A549 (cell line): ENCODE measurements around the gene DISP3. TPM values are rescaled to one million over a fixed set of nuclear protein-coding genes. Genes with fewer than 3 reads are reported as not detected.

Experiments used
- ATAC-seq, 2 experiments: fragments of 200-7000 bp in 1 of 2; fragments of >200 bp in 1 of 2; cut with Nextera tagmentation in 1 of 2; cut with Tn5 transposase in 1 of 2; 3 replicates each; pipeline versions ENCODE4 v1.8.0 to v1.9.1; 2018 to 2020; ENCODE audit warnings: mild to moderate bottlenecking in 1 of 2, moderate library complexity in 1 of 2
- CTCF ChIA-PET: fragments of 300-600 bp; sonication (Branson Sonifier 250); formaldehyde crosslinking; extraction: SDS; loops from one replicate; lab custom pipeline; 2021; ENCODE audit warnings: antibody characterized with exemption, inconsistent platforms; lab: Yijun Ruan, JAX
- POLR2A ChIA-PET: fragments of 350-600 bp; formaldehyde crosslinking; extraction: SDS; loops from one replicate; lab custom pipeline; 2021; ENCODE audit warnings: antibody characterized with exemption, inconsistent platforms; lab: Yijun Ruan, JAX
- DNase-seq, 2 experiments: peaks; one replicate each; pipeline versions ENCODE4 v3.0.0 to v3.0.0-alpha.2; 2011 to 2016; ENCODE audit warnings: low read depth in 1 of 2, low spot score in 1 of 2
- FAIRE-seq: peaks from 2 replicates; lab custom pipeline; 2011; peaks lifted over from hg19 to GRCh38; lab: Jason Lieb, UNC
- H3K27ac ChIP-seq, 2 experiments: fragments of >200 bp; sonication (Bioruptor Twin); formaldehyde crosslinking; 3 replicates each; pipeline ENCODE4 v1.5.1; 2016 to 2017
- H3K4me1 ChIP-seq: fragments of >200 bp; sonication (Bioruptor Twin); formaldehyde crosslinking; 3 replicates; pipeline ENCODE4 v1.6.1; 2016
- H3K4me2 ChIP-seq: fragments of >200 bp; sonication (Bioruptor Twin); formaldehyde crosslinking; 3 replicates; pipeline ENCODE4 v1.6.1; 2016
- H3K4me3 ChIP-seq: fragments of >200 bp; sonication (Bioruptor Twin); formaldehyde crosslinking; 3 replicates; pipeline ENCODE4 v1.5.1; 2016
- H3K9me3 ChIP-seq: fragments of >200 bp; sonication (Bioruptor Twin); formaldehyde crosslinking; 3 replicates; pipeline ENCODE4 v1.6.1; 2016
- CEBPB ChIP-seq, 2 experiments: fragments of >200 bp in 1 of 2; sonication (Bioruptor Twin) in 1 of 2; formaldehyde crosslinking in 1 of 2; IDR thresholded peaks; 2 replicates each; pipeline ENCODE4 v1.6.1; 2012 to 2016
- EHMT2 ChIP-seq: fragments of 200-600 bp; sonication (generic); IDR thresholded peaks from 2 replicates; pipeline ENCODE4 v1.6.1; 2016; ENCODE audit warnings: antibody characterized with exemption, low read depth, mild to moderate bottlenecking, moderate library complexity
- ESRRA ChIP-seq: fragments of 150-350 bp; IDR thresholded peaks from 2 replicates; pipeline ENCODE4 v1.6.1; 2014; ENCODE audit warnings: mild to moderate bottlenecking, low read length, borderline replicate concordance
- HDAC2 ChIP-seq: fragments of 200-600 bp; sonication (generic); IDR thresholded peaks from 2 replicates; pipeline ENCODE4 v1.6.1; 2016
- HEYL ChIP-seq: fragments of 250-450 bp; sonication (Bioruptor Pico); IDR thresholded peaks from 2 replicates; pipeline ENCODE4 v1.8.0; 2021; ENCODE audit warnings: mild to moderate bottlenecking, moderate library complexity
- HOXA7 ChIP-seq: fragments of 250-450 bp; sonication (Bioruptor Pico); IDR thresholded peaks from 2 replicates; pipeline ENCODE4 v1.5.0; 2020; ENCODE audit warnings: mild to moderate bottlenecking, moderate library complexity
- HOXB5 ChIP-seq: fragments of 250-450 bp; sonication (Bioruptor Pico); IDR thresholded peaks from 2 replicates; pipeline ENCODE4 v1.5.0; 2020; ENCODE audit warnings: mild to moderate bottlenecking, moderate library complexity
- KDM1A ChIP-seq: fragments of 200-600 bp; sonication (generic); IDR thresholded peaks from 2 replicates; pipeline ENCODE4 v1.6.1; 2016; ENCODE audit warnings: low read depth, mild to moderate bottlenecking
- NR3C1 ChIP-seq: fragments of >200 bp; sonication (Bioruptor Twin); formaldehyde crosslinking; IDR thresholded peaks from 3 replicates; pipeline ENCODE4 v1.6.1; 2017
- POLR2A ChIP-seq: IDR thresholded peaks from 2 replicates; pipeline ENCODE4 v1.6.1; 2012; ENCODE audit warnings: mild to moderate bottlenecking, low read length
- RFX5 ChIP-seq: fragments of 450-650 bp; IDR thresholded peaks from 2 replicates; pipeline ENCODE4 v1.7.1; 2014; ENCODE audit warnings: antibody characterized with exemption, mild to moderate bottlenecking, moderate library complexity
- ZNF302 ChIP-seq: fragments of 250-450 bp; sonication (Bioruptor Pico); IDR thresholded peaks from 2 replicates; pipeline ENCODE4 v1.9.0; 2021; ENCODE audit warnings: inconsistent platforms, mild to moderate bottlenecking, moderate library complexity
- WGBS: methylation state at CpG from one replicate; pipeline ENCODE4 v1.1.6; 2017; ENCODE audit errors: missing lambda C conversion rate; 5-methylcytosine and 5-hydroxymethylcytosine counted together
- polyA plus RNA-seq, 4 experiments: library from polyadenylated mRNA; depleted of rRNA in 3 of 4; stranded (reverse); fragments of >200 nt; fragmentation: RNase III in 1 of 4; extraction: RNeasy Plus Mini Kit Qiagen cat#74134 plus additional on column Dnase treatment in 1 of 4; gene quantifications; 2 replicates in 3 of 4; 3 replicates in 1 of 4; pipeline ENCODE4 v1.2.3, GENCODE V29; 2011 to 2017
- TF ChIP-seq, protein P1 (sequence below): fragments of >200 bp; sonication (Bioruptor Twin); formaldehyde crosslinking; IDR thresholded peaks from 3 replicates; pipeline ENCODE4 v1.6.1; 2016
- TF ChIP-seq, protein P2 (sequence below): fragments of 200-600 bp; sonication (generic); IDR thresholded peaks from 2 replicates; pipeline ENCODE4 v1.6.1; 2016; ENCODE audit warnings: antibody characterized with exemption, mild to moderate bottlenecking, moderate library complexity
- TF ChIP-seq, protein P3 (sequence below): fragments of 450-650 bp; IDR thresholded peaks from 2 replicates; pipeline ENCODE4 v1.6.1; 2014; ENCODE audit warnings: antibody characterized with exemption
- TF ChIP-seq, protein P4 (sequence below): IDR thresholded peaks from 2 replicates; pipeline ENCODE4 v1.6.1; 2012
- TF ChIP-seq, protein P5 (sequence below): fragments of 250-450 bp; sonication (Bioruptor Pico); IDR thresholded peaks from 2 replicates; pipeline ENCODE4 v1.5.0; 2020; ENCODE audit warnings: low read depth, mild to moderate bottlenecking, moderate library complexity
- TF ChIP-seq, protein P6 (sequence below): IDR thresholded peaks from 2 replicates; pipeline ENCODE4 v1.6.1; 2012; ENCODE audit warnings: low read depth, borderline replicate concordance

DISP3 gene
- polyA plus RNA-seq, 2 of the 4 experiments (the other 2 are of a cell fraction), result 0.09 to 0.22 TPM

DNA sequence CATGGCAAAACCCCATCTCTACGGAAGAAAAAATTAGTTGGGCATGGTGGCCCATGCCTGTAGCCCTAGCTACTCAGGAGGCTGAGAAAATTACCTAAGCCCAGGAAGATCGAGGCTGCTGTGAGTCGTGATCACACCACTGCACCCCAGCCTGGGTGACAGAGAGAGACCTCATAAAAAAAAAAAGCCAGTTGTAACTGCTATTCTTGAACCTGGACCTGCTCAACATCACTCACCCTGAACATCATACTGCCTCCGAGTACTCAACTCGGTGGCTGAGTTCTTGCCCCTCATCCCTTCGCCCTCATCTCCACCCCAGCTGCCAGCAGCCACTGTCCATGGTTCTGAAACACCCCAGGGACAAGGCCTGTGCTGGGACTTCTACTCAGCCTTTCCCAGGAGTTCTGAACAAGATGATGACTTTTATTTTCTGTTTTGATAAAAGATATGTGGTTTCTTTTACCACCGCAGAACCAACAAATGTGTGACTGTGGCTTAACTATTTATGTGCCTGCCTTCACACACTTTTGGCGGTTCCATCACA lies 5.4 kb upstream of the DISP3 start:
- FAIRE-seq (no peak), DNase-seq (no peak), ATAC-seq (no peak)
- Histone ChIP-seq H3K27ac (no peak overlapping the region), H3K4me3 (no peak overlapping the region), H3K9me3 (no peaks in the 10 kb centered on the region)
- TF ChIP-seq HOXB5 (CRISPR knock-in tag), result no peak
- TF ChIP-seq HDAC2, result no peak
- TF ChIP-seq, protein P1, sequence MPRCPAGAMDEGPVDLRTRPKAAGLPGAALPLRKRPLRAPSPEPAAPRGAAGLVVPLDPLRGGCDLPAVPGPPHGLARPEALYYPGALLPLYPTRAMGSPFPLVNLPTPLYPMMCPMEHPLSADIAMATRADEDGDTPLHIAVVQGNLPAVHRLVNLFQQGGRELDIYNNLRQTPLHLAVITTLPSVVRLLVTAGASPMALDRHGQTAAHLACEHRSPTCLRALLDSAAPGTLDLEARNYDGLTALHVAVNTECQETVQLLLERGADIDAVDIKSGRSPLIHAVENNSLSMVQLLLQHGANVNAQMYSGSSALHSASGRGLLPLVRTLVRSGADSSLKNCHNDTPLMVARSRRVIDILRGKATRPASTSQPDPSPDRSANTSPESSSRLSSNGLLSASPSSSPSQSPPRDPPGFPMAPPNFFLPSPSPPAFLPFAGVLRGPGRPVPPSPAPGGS, result no peak
- TF ChIP-seq, protein P2, sequence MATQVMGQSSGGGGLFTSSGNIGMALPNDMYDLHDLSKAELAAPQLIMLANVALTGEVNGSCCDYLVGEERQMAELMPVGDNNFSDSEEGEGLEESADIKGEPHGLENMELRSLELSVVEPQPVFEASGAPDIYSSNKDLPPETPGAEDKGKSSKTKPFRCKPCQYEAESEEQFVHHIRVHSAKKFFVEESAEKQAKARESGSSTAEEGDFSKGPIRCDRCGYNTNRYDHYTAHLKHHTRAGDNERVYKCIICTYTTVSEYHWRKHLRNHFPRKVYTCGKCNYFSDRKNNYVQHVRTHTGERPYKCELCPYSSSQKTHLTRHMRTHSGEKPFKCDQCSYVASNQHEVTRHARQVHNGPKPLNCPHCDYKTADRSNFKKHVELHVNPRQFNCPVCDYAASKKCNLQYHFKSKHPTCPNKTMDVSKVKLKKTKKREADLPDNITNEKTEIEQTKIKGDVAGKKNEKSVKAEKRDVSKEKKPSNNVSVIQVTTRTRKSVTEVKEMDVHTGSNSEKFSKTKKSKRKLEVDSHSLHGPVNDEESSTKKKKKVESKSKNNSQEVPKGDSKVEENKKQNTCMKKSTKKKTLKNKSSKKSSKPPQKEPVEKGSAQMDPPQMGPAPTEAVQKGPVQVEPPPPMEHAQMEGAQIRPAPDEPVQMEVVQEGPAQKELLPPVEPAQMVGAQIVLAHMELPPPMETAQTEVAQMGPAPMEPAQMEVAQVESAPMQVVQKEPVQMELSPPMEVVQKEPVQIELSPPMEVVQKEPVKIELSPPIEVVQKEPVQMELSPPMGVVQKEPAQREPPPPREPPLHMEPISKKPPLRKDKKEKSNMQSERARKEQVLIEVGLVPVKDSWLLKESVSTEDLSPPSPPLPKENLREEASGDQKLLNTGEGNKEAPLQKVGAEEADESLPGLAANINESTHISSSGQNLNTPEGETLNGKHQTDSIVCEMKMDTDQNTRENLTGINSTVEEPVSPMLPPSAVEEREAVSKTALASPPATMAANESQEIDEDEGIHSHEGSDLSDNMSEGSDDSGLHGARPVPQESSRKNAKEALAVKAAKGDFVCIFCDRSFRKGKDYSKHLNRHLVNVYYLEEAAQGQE, result peak; percentile 90
- TF ChIP-seq EHMT2, result peak; percentile 39; the same call in 1 of the 2 replicates
- TF ChIP-seq, protein P3, sequence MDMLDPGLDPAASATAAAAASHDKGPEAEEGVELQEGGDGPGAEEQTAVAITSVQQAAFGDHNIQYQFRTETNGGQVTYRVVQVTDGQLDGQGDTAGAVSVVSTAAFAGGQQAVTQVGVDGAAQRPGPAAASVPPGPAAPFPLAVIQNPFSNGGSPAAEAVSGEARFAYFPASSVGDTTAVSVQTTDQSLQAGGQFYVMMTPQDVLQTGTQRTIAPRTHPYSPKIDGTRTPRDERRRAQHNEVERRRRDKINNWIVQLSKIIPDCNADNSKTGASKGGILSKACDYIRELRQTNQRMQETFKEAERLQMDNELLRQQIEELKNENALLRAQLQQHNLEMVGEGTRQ, result no peak
- no peak for TF ChIP-seq ESRRA
- TF ChIP-seq, all 56 proteins: peak for 2
- WGBS, result 30% methylated on average over 8 of the region's 8 CpGs
- CTCF ChIA-PET, result interaction anchor here (0.6 to 1.0 kb wide), 2 partner anchors 9 to 13 kb away, joined by 3 to 4 read pairs; no protein-coding TSS in a partner anchor
- H3K4me1 ChIP-seq, result no peaks in the 10 kb centered on the region
- POLR2A ChIA-PET, result no interaction called here
- H3K4me2 ChIP-seq, result no peak overlapping the region

DNA sequence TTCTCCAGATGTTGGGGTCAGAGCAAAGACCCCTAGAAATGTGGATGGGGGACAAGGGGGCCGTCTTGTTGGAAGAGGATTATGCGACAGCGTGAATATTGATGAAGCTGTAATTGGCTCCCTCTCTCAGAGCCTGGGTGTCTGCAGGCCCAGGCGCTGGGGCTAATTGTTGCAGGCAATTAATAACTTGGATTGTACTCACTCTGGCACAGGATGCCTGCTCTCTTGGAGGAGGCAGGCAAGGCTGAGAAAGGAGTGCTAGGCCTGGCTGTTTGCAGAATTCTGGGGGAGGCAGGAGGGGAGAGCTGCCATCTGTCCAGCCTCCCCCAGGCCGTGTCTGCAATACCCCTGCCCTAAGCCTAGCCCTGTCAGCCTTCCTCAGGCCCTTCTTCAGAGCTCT lies 4.1 kb upstream of the DISP3 start:
- ChIA-PET POLR2A (no interaction called here), CTCF (interaction anchor here (0.6 to 1.2 kb wide), 2 partner anchors 12 to 46 kb away, joined by 3 read pairs; no protein-coding TSS in a partner anchor)
- Histone ChIP-seq H3K9me3 (no peaks in the 10 kb centered on the region), H3K4me2 (no peak overlapping the region), H3K4me3 (no peak overlapping the region), H3K27ac (no peak overlapping the region), H3K4me1 (peaks cover 4% of the 10 kb centered on the region; the same call in 1 of the 3 replicates)
- ATAC-seq (no peak), DNase-seq (no peak), FAIRE-seq (no peak)
- 11% methylated on average over 4 of the region's 5 CpGs for WGBS
- no peak for TF ChIP-seq HEYL (CRISPR knock-in tag)
- no peak for TF ChIP-seq KDM1A
- no peak for TF ChIP-seq CEBPB (IDR thresholded peaks at IDR 0.05)
- TF ChIP-seq, protein P4, sequence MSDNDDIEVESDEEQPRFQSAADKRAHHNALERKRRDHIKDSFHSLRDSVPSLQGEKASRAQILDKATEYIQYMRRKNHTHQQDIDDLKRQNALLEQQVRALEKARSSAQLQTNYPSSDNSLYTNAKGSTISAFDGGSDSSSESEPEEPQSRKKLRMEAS, result no peak
- TF ChIP-seq RFX5, result no peak

DNA sequence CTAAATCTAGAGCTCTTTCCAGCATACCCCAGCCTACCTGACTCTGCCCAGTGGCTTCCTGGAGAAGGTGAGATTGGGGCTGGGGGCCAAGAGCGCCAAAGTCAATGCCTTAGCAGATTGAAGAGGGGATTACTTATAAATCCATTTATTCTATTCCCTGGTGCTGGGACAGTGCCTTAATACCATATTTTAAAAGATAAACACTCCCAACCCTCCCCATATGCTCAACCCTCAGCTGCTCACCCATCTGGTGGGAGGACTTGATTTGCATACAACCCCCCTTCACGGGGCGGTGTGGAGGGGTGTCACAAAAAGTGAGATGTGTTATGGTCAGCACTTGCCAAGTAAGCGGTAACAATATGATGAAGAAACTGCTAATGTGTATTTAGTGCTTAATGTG lies 3.2 kb upstream of the DISP3 start:
- 17% methylated on average over 4 of the region's 4 CpGs for WGBS
- ATAC-seq (no peak), FAIRE-seq (no peak), DNase-seq (no peak)
- H3K4me1 ChIP-seq, result peaks cover 4% of the 10 kb centered on the region; the same call in 1 of the 3 replicates
- H3K4me3 ChIP-seq, result no peak overlapping the region
- CTCF ChIA-PET, result interaction anchor here (1.0 to 1.6 kb wide), 3 partner anchors 11 to 167 kb away, joined by 3 to 4 read pairs (median 3); no protein-coding TSS in a partner anchor
- no peaks in the 10 kb centered on the region for H3K9me3 ChIP-seq
- no peak overlapping the region for H3K4me2 ChIP-seq
- POLR2A ChIA-PET, result no interaction called here
- TF ChIP-seq NR3C1, result no peak
- no peak for TF ChIP-seq ZNF302
- TF ChIP-seq, protein P5, sequence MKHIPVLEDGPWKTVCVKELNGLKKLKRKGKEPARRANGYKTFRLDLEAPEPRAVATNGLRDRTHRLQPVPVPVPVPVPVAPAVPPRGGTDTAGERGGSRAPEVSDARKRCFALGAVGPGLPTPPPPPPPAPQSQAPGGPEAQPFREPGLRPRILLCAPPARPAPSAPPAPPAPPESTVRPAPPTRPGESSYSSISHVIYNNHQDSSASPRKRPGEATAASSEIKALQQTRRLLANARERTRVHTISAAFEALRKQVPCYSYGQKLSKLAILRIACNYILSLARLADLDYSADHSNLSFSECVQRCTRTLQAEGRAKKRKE, result no peak
- TF ChIP-seq POLR2A, result no peak
- TF ChIP-seq, protein P6, sequence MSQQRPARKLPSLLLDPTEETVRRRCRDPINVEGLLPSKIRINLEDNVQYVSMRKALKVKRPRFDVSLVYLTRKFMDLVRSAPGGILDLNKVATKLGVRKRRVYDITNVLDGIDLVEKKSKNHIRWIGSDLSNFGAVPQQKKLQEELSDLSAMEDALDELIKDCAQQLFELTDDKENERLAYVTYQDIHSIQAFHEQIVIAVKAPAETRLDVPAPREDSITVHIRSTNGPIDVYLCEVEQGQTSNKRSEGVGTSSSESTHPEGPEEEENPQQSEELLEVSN, result no peak
- no peak for TF ChIP-seq HOXA7 (CRISPR knock-in tag)
- no peak for TF ChIP-seq CEBPB (IDR thresholded peaks at IDR 0.05)
- H3K27ac ChIP-seq, result no peak overlapping the region
